Fibroblast of pulmonary artery (primary cell): Measurements from ENCODE around the gene TSPYL2.
A peak's percentile ranks its signal among the peaks of the same experiment; 100 is the strongest.

Experiments used
- DNase-seq: peaks from one replicate; pipeline ENCODE4 v3.0.0-alpha.2; 2010; ENCODE audit warnings: low read depth
- H3K4me3 ChIP-seq: replicated peaks from 2 replicates; pipeline ENCODE4 v1.5.1; 2011; ENCODE audit warnings: low read depth, mild to moderate bottlenecking, control low read depth, low read length, moderate library complexity
- TF ChIP-seq, protein P1 (sequence below): IDR thresholded peaks from 2 replicates; pipeline ENCODE4 v1.5.1; 2011; ENCODE audit warnings: mild to moderate bottlenecking, control low read depth, low read length, inconsistent platforms; ENCODE audit errors: missing control alignments

TSPYL2 gene

DNA sequence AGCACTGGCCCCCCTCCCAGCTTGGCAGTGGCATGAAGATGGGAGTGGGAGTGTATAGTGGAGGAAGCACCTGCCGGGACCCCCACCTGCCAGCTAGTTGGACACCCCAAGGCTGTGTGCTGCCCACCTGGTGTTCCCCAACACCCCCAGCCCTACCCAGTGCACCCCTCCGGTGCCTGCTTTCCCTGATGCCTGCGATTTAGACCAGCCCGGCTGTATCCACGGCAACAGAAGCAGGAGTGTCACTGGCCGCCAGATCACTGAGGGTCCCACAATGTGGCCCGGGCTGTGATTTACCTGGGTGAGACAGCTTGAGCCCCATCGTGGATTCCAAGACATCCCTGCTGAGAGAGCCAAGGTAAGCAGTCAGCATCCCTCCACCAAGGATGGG, 33.0 kb upstream of the TSPYL2 start:
- peak overlapping the region; percentile 65 for H3K4me3 ChIP-seq

DNA sequence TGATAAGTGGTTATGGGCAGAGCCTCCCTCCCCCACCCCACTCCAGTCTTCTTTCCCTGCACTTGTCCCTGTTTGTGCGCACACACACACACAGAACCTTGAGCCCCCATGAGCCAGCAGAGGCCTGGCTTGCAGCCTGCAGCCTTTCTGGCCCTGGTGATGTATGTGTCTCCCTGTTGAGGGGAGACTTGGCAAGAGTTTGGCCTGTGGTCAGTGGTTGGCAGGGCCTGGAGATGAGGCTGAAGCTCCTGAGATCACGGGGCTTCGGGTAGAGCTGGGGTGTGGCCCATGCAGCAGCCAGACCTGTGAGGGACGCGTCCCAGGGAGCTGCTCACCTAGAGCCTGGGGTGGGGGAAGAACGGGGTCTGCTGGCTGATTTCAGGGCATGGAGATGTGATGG, 31.3 kb upstream of the TSPYL2 start:
- H3K4me3 ChIP-seq: peak overlapping the region; percentile 12

More for the DNA sequence above, 33.0 kb upstream of the TSPYL2 start:
- DNase-seq: no peak
- TF ChIP-seq, protein P1, sequence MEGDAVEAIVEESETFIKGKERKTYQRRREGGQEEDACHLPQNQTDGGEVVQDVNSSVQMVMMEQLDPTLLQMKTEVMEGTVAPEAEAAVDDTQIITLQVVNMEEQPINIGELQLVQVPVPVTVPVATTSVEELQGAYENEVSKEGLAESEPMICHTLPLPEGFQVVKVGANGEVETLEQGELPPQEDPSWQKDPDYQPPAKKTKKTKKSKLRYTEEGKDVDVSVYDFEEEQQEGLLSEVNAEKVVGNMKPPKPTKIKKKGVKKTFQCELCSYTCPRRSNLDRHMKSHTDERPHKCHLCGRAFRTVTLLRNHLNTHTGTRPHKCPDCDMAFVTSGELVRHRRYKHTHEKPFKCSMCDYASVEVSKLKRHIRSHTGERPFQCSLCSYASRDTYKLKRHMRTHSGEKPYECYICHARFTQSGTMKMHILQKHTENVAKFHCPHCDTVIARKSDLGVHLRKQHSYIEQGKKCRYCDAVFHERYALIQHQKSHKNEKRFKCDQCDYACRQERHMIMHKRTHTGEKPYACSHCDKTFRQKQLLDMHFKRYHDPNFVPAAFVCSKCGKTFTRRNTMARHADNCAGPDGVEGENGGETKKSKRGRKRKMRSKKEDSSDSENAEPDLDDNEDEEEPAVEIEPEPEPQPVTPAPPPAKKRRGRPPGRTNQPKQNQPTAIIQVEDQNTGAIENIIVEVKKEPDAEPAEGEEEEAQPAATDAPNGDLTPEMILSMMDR: no peak

DNA sequence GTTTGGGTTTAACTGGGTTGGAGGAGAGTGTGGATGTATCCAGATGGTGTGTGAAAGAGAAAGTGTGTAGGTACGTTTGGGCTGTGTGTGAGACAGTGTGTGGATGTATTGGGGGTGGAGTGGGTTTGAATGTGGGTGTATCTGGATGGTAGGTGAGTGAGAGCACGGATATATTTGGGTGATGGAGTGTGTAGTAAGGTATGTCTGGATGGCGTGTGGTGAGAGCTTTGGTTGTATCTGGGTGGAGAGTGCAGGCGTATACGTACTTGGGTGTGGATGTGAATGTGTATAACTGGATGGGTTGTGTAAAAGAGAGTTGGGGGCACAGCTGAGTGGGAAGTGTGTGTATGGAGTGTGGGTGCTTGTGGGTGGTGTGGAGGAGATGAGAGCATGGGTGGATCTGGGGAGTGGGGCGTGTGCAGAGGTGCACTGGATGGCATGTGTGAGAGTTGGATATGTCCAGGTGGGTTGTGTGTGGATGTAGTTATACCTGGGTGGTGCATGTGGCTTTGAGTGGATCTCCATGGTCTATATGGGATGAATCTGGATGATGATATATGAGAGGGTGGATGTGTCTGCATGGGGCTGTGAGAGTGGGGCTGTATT, 26.8 kb upstream of the TSPYL2 start:
- TF ChIP-seq, protein P1: no peak
- DNase-seq: no peak
- H3K4me3 ChIP-seq: no peak overlapping the region

More for the DNA sequence above, 31.3 kb upstream of the TSPYL2 start:
- no peak for DNase-seq
- TF ChIP-seq, protein P1: no peak

DNA sequence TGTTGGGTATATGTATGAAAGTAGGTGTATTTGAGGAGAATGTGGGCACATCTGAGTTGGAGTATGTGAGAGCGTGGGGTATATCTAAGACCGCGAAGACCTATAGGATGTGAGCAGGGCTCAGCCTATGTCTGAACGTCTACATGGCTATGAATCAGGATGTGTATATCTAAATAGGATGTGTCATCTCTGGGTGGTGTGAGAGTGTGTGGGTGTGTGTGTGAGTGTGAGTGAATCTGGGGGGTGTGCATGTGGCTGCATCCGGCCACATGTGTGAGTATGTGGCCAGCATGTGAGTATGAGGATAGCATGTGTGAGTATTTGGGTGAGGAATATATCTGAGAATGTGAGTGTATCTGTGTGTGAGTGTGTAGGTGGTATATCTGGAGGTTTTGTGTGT, 25.9 kb upstream of the TSPYL2 start:
- no peak for DNase-seq
- H3K4me3 ChIP-seq: no peak overlapping the region
- TF ChIP-seq, protein P1: no peak

DNA sequence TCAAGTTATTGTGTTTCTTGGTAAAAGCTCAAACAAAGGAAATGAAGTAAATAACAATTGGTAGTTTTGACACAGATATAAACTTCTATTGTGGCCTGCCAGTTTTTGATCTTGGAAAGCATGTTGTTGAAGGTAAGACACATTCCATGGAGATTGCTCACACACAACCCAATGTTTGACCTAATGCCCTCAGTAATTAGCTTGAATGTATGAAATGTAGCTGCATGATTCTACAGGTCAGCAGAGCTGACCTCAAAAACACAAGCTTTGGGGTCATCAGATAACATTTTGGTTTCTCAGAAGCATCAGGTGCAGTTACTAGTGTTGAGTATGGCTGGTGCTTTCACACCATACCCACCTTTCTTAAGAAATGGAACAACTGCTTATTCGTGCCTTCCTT, 17.1 kb upstream of the TSPYL2 start:
- no peak overlapping the region for H3K4me3 ChIP-seq
- TF ChIP-seq, protein P1: no peak
- DNase-seq: no peak

DNA sequence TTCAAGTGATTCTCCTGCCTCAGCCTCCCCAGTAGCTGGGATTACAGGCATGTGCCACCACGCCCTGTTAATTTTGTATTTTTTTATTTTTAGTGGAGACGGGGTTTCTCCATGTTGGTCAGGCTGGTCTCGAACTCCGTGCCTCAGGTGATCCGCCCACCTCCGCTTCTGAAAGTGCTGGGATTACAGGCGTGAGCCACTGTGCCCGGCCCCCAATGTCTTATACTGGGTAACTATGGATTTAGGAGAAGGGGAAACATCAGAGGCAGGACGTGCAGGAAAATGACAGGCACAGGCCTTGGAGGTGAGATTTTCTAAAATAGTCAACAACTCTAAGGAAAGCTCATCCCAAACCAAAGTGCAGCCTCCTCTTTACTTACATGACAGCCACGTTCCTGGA, 11.1 kb upstream of the TSPYL2 start:
- TF ChIP-seq, protein P1: no peak
- H3K4me3 ChIP-seq: no peak overlapping the region

More for the DNA sequence above, 11.1 kb upstream of the TSPYL2 start:
- no peak for DNase-seq
